HG03095 (cell line): Measurements from ENCODE around the gene HES5.

ENCODE experiments used
- ATAC-seq: cut with Tn5 transposase; IDR thresholded peaks from one replicate; pipeline ENCODE4 v1.9.1; 2021; ENCODE audit warnings: moderate library complexity; ENCODE audit not compliant: unreplicated experiment

Gene HES5

GRCh38 chr1:2482588-2482987 lies 47.5 kb downstream of the HES5 start:
- ATAC-seq = no peak

- ATAC-seq = no peak
Measured at GRCh38 chr1:2481885-2482284, 48.2 kb downstream of the HES5 start.

DNA sequence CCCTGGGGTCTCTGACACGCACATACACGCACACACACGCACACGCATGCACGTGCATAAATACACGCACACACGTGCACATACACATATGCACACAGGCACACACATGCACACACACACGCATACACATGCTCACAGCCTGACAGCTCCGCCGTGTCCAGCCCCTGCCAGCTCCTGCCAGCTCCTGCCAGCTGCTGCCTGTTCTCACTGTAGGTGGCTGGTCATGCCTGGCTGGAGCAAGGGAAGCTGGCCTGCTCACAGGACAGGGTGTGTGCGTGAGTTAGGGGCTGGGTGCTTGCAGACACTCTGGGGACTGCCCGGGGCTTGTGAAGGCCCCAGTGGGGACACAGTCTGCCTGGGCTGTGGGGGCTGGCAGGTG lies 49.1 kb downstream of the HES5 start:
- no peak for ATAC-seq

GRCh38 chr1:2480236-2480985 lies 49.7 kb downstream of the HES5 start:
- ATAC-seq = no peak

GRCh38 chr1:2479618-2480017 lies 50.4 kb downstream of the HES5 start:
- ATAC-seq = no peak

GRCh38 chr1:2479186-2479585 lies 50.9 kb downstream of the HES5 start:
- no peak for ATAC-seq
